Hepatocyte (in vitro differentiated cells): ENCODE data around the gene CYP4F8.
"Not testable (repeated sequence)": the region's sequence is repeated elsewhere in the genome, so short reads cannot be mapped to it uniquely, and the experiment has no call there.

Experiments
- CTCF ChIP-seq: fragments of 200-600 bp; sonication (generic); IDR thresholded peaks from 2 replicates; pipeline ENCODE4 v1.5.1; 2016; ENCODE audit warnings: antibody characterized with exemption, mild to moderate bottlenecking; ENCODE audit not compliant: poor library complexity
- EZH2phosphoT487 ChIP-seq: fragments of 200-600 bp; sonication (generic); IDR thresholded peaks from one replicate; pipeline ENCODE4 v1.6.1; 2018; ENCODE audit warnings: antibody characterized with exemption, mild to moderate bottlenecking, low read depth, moderate library complexity; ENCODE audit not compliant: unreplicated experiment, severe bottlenecking

DNA sequence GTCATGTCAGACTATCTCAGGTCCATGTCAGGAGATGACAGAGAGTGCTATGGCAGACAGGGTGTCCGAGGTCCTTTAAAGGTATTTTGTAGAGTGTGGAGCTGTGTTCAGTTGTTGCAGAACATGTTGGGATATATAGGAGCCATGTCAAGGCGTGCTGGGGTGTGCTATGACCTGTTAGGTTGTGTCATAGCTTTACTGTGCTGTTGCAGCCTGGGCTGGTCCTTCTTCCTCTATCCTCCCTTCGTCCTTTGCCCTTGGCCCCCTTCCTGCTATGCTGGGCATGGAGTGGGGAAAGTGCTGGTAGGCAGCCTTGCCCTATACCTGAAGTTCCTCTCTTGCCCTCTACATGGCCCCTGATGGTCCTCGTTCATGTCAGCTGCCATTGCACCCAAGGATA, 64.8 kb downstream of the CYP4F8 start:
- TF ChIP-seq CTCF, EZH2phosphoT487: not testable (repeated sequence)
